HepG2 (cell line): ENCODE data around the gene MSRB3. TPM values are rescaled to one million over a fixed set of nuclear protein-coding genes. Genes with fewer than 3 reads are reported as not detected.
A peak's percentile ranks its signal among the peaks of the same experiment; 100 is the strongest.

Experiments used
- ATAC-seq: fragments of 200-7000 bp; cut with Tn5 transposase; 3 replicates; pipeline ENCODE4 v1.9.1; 2020; ENCODE audit warnings: mild to moderate bottlenecking, moderate library complexity
- BruUV-seq: library from RNA; stranded (reverse); fragments of 400-500 nt; replicated peaks from 2 replicates; lab custom pipeline; 2021; lab: Mats Ljungman, UMichigan
- CTCF ChIA-PET: fragments of 300-600 bp; formaldehyde crosslinking; extraction: SDS; loops from one replicate; lab custom pipeline; 2021; ENCODE audit warnings: low total read pairs, inconsistent platforms, low intra/inter-chr PET ratio; lab: Yijun Ruan, JAX
- POLR2A ChIA-PET: fragments of 350-600 bp; sonication (Branson Sonifier 250); formaldehyde crosslinking; loops from one replicate; lab custom pipeline; 2020; ENCODE audit warnings: antibody characterized with exemption, inconsistent platforms; lab: Yijun Ruan, JAX
- DNase-seq: peaks from one replicate; pipeline ENCODE4 v3.0.0-alpha.2; 2015; ENCODE audit warnings: low spot score
- FAIRE-seq: peaks from 3 replicates; lab custom pipeline; 2011; peaks lifted over from hg19 to GRCh38; lab: Jason Lieb, UNC
- H2AFZ ChIP-seq: one replicate; pipeline ENCODE4 v1.6.1; 2011; ENCODE audit warnings: low read length, inconsistent platforms
- H3K27ac ChIP-seq: fragments of 300-600 bp; 3 replicates; pipeline ENCODE4 v1.8.0; 2011; ENCODE audit warnings: mixed run types, mild to moderate bottlenecking, mixed read lengths, low read length, inconsistent platforms; ENCODE audit not compliant: insufficient read depth; ENCODE audit errors: extremely low read length
- H3K27me3 ChIP-seq, 2 experiments: fragments of 200-600 bp in 1 of 2; 2 replicates in 1 of 2; 3 replicates in 1 of 2; pipeline versions ENCODE4 v1.6.0 to v1.8.0; 2011; ENCODE audit warnings: low read length in 2 of 2, mild to moderate bottlenecking in 2 of 2, moderate library complexity in 2 of 2, inconsistent platforms in 1 of 2; ENCODE audit not compliant: insufficient read depth in 2 of 2, control insufficient read depth in 1 of 2
- H3K36me3 ChIP-seq, 2 experiments: fragments of 200-600 bp in 1 of 2; replicated peaks in 1 of 2; 2 replicates in 1 of 2; 3 replicates in 1 of 2; pipeline versions ENCODE4 v1.5.1 to v1.8.0; 2011; ENCODE audit warnings: low read length in 2 of 2, inconsistent platforms in 1 of 2; ENCODE audit not compliant: insufficient read depth in 2 of 2, control insufficient read depth in 1 of 2
- H3K4me1 ChIP-seq: 2 replicates; pipeline ENCODE4 v1.5.1; 2012; ENCODE audit warnings: low read length, inconsistent platforms; ENCODE audit not compliant: insufficient read depth
- H3K4me2 ChIP-seq: 2 replicates; pipeline ENCODE4 v1.6.0; 2011; ENCODE audit warnings: low read depth, low read length, inconsistent platforms
- H3K4me3 ChIP-seq, 3 experiments: fragments of 200-600 bp in 1 of 3; sonication (generic), shearing (Covaris generic) in 1 of 3; replicated peaks in 1 of 3; 2 replicates each; pipeline ENCODE4 v1.5.1; 2011 to 2016; ENCODE audit warnings: low read length in 3 of 3, inconsistent platforms in 2 of 3, low read depth in 2 of 3, mild to moderate bottlenecking in 2 of 3, control low read depth in 1 of 3, mixed read lengths in 1 of 3; ENCODE audit not compliant: insufficient read depth in 1 of 3
- H3K79me2 ChIP-seq: one replicate; pipeline ENCODE4 v1.6.1; 2011; ENCODE audit warnings: low read length, inconsistent platforms; ENCODE audit not compliant: insufficient read depth
- H3K9ac ChIP-seq: 2 replicates; pipeline ENCODE4 v1.6.0; 2011; ENCODE audit warnings: mild to moderate bottlenecking, low read depth, low read length, inconsistent platforms; ENCODE audit not compliant: insufficient read depth
- H3K9me3 ChIP-seq: 2 replicates; pipeline ENCODE4 v1.5.1; 2012; ENCODE audit warnings: mild to moderate bottlenecking, low read length
- H4K20me1 ChIP-seq: 2 replicates; pipeline ENCODE4 v1.6.0; 2011; ENCODE audit warnings: inconsistent platforms, mild to moderate bottlenecking, low read length, moderate library complexity; ENCODE audit not compliant: insufficient read depth
- BCL6 ChIP-seq: IDR thresholded peaks from 2 replicates; pipeline ENCODE4 v1.6.1; 2016; ENCODE audit warnings: missing genetic modification reagents, missing compliant biosample characterization
- BRD4 ChIP-seq: sonication (generic); formaldehyde crosslinking; IDR thresholded peaks from 2 replicates; pipeline ENCODE4 v1.4.0; 2020; ENCODE audit warnings: missing genetic modification reagents
- BRF2 ChIP-seq: sonication (generic); formaldehyde crosslinking; IDR thresholded peaks from 2 replicates; pipeline ENCODE4 v1.8.1; 2022; ENCODE audit warnings: mild to moderate bottlenecking, missing genetic modification reagents
- DMAP1 ChIP-seq: IDR thresholded peaks from 2 replicates; pipeline ENCODE4 v1.6.1; 2016
- KDM3A ChIP-seq: IDR thresholded peaks from 2 replicates; pipeline ENCODE4 v1.6.1; 2018; ENCODE audit warnings: low read depth, missing compliant biosample characterization
- KMT2B ChIP-seq: IDR thresholded peaks from 2 replicates; pipeline ENCODE4 v1.6.1; 2016; ENCODE audit warnings: missing genetic modification reagents, missing compliant biosample characterization
- REPIN1 ChIP-seq: sonication (generic); formaldehyde crosslinking; IDR thresholded peaks from 2 replicates; pipeline ENCODE4 v1.8.0; 2022; ENCODE audit warnings: missing genetic modification reagents, low read depth, mild to moderate bottlenecking, borderline replicate concordance
- SAP130 ChIP-seq: IDR thresholded peaks from 2 replicates; pipeline ENCODE4 v1.6.1; 2016; ENCODE audit warnings: low read depth
- SRY ChIP-seq: sonication (generic); formaldehyde crosslinking; IDR thresholded peaks from 2 replicates; pipeline ENCODE4 v1.8.0; 2022; ENCODE audit warnings: mild to moderate bottlenecking, missing genetic modification reagents
- TOE1 ChIP-seq: sonication (generic); formaldehyde crosslinking; IDR thresholded peaks from 2 replicates; pipeline ENCODE4 v1.4.0; 2020; ENCODE audit warnings: mild to moderate bottlenecking, missing genetic modification reagents
- ZFX ChIP-seq: sonication (generic); formaldehyde crosslinking; IDR thresholded peaks from 2 replicates; pipeline ENCODE4 v1.4.0; 2020; ENCODE audit warnings: mild to moderate bottlenecking, low read depth, missing genetic modification reagents, moderate library complexity
- ZNF292 ChIP-seq: sonication (generic); formaldehyde crosslinking; IDR thresholded peaks from 2 replicates; pipeline ENCODE4 v1.8.1; 2022; ENCODE audit warnings: mild to moderate bottlenecking, low read depth, missing genetic modification reagents, borderline replicate concordance
- ZNF644 ChIP-seq: IDR thresholded peaks from 2 replicates; pipeline ENCODE4 v1.6.1; 2016; ENCODE audit warnings: low read depth
- ZNF687 ChIP-seq: sonication (generic); formaldehyde crosslinking; IDR thresholded peaks from 2 replicates; pipeline ENCODE4 v1.5.1; 2020; ENCODE audit warnings: mild to moderate bottlenecking, missing genetic modification reagents, moderate library complexity
- WGBS: methylation state at CpG from one replicate; pipeline ENCODE4 v1.1.6; 2017; ENCODE audit warnings: low lambda C conversion rate; 5-methylcytosine and 5-hydroxymethylcytosine counted together
- in situ Hi-C: cut with HindIII; loops from 2 replicates; pipeline ENCODE4 v1.10.0; 2017; ENCODE audit warnings: low pct_unique_long_range_greater_than_20kb; ENCODE audit not compliant: extremely low pct_ligation_motif_present
- intact Hi-C: fragments of 100-400 bp; cut with micrococcal nuclease; formaldehyde crosslinking; loops from one replicate; pipeline ENCODE4 v1.10.0; 2022; ENCODE audit not compliant: unreplicated experiment
- polyA plus RNA-seq, 8 experiments: library from polyadenylated mRNA; depleted of rRNA in 3 of 8; stranded (reverse) in 7 of 8; unstranded in 1 of 8; fragments of >200 nt; fragmentation: Illumina TruSeq in 4 of 8; extraction: Trizol in 4 of 8; gene quantifications; 2 replicates each; pipeline versions ENCODE4 v1.2.1 to v1.2.3, GENCODE V29; 2011 to 2016; ENCODE audit warnings: low read depth in 4 of 8, missing spikeins in 1 of 8, mixed read lengths in 1 of 8; ENCODE audit not compliant: insufficient read depth in 1 of 8
- total RNA-seq, 5 experiments: library from RNA; depleted of rRNA; stranded (reverse); fragments of >200 nt; fragmentation: Illumina TruSeq; extraction: Trizol; gene quantifications; 2 replicates each; pipeline ENCODE4 v1.2.3, GENCODE V29; 2016; ENCODE audit warnings: low read depth in 1 of 5

The MSRB3 gene
- total and polyA plus RNA-seq, 2 of the 13 experiments (the other 11 are each of a cell fraction or from before 2014, with no cell fraction given) = 1.5 to 1.9 TPM

- no peak for FAIRE-seq
- intact Hi-C loops = loop anchor here (2.0 kb wide), 1 partner anchor 183 kb away; no protein-coding TSS in a partner anchor
- Histone ChIP-seq H3K4me1 (peaks cover 17% of the 10 kb centered on the region), H2AFZ (no peak overlapping the region), H3K4me3 (no peak overlapping the region), H3K9me3 (no peaks in the 10 kb centered on the region), H3K27ac (no peak overlapping the region), H3K79me2 (no peaks in the 10 kb centered on the region), H3K36me3 (no peaks in the 10 kb centered on the region), H4K20me1 (no peaks in the 10 kb centered on the region), H3K9ac (no peak overlapping the region), H3K27me3 (peaks cover 2 to 13% of the 10 kb centered on the region in 2 experiments; a peak in 1 of 5 replicates), H3K4me2 (peak overlapping the region; percentile 54; the same call in 1 of the 2 replicates)
- ChIA-PET POLR2A (no interaction called here), CTCF (no interaction called here)
- TF ChIP-seq BCL6 (CRISPR knock-in tag) (peak; percentile 66), KMT2B (CRISPR knock-in tag) (no peak)
- WGBS = 90% methylated on average over 2 of the region's 3 CpGs
- no peak for DNase-seq
- in situ Hi-C loops = no loop called here
- peak; percentile 25; the same call in 2 of the 3 replicates for ATAC-seq
- BruUV-seq = no TSS peak
Observed at GRCh38 chr12:65510007-65510406, 231.5 kb downstream of the MSRB3 start.

GRCh38 chr12:65510584-65511050, 232.1 kb downstream of the MSRB3 start:
- Histone ChIP-seq H3K79me2 (no peaks in the 10 kb centered on the region), H4K20me1 (no peaks in the 10 kb centered on the region), H3K4me2 (peak overlapping the region; percentile 54), H3K9me3 (no peaks in the 10 kb centered on the region), H3K9ac (no peak overlapping the region), H3K36me3 (no peaks in the 10 kb centered on the region), H3K4me3 (peak overlapping the region in 1 of 3 experiments; percentile 30; a peak in 1 of 6 replicates), H3K4me1 (peaks cover 17% of the 10 kb centered on the region), H3K27me3 (peaks cover 2 to 11% of the 10 kb centered on the region in 2 experiments; a peak in 1 of 5 replicates), H3K27ac (no peak overlapping the region), H2AFZ (no peak overlapping the region)
- 4% methylated on average over 12 of the region's 17 CpGs for WGBS
- ATAC-seq = peak; percentile 96
- in situ Hi-C loops = no loop called here
- POLR2A ChIA-PET = no interaction called here
- DNase-seq = peak; percentile 88
- CTCF ChIA-PET = no interaction called here
- intact Hi-C loops = loop anchor here (2.0 kb wide), 1 partner anchor 184 kb away; no protein-coding TSS in a partner anchor
- peak; percentile 84 for FAIRE-seq
- BruUV-seq = no TSS peak
- TF ChIP-seq BRF2 (CRISPR knock-in tag) (peak; percentile 74; the same call in 1 of the 2 replicates), TOE1 (CRISPR knock-in tag) (no peak), ZNF687 (peak; percentile 65), SAP130 (CRISPR knock-in tag) (0 out of 2 replicates have a peak, but pooled peaks have one; percentile 13), ZNF644 (CRISPR knock-in tag) (peak; percentile 64; the same call in 1 of the 2 replicates), KDM3A (CRISPR knock-in tag) (no peak), REPIN1 (CRISPR knock-in tag) (peak; percentile 61; the same call in 1 of the 2 replicates), ZNF292 (CRISPR knock-in tag) (peak; percentile 23; the same call in 1 of the 2 replicates), DMAP1 (CRISPR knock-in tag) (no peak), BRD4 (CRISPR knock-in tag) (peak; percentile 77; the same call in 1 of the 2 replicates), ZFX (CRISPR knock-in tag) (peak; percentile 90), SRY (CRISPR knock-in tag) (no peak)
